Spleen (tissue), 11 donors: ENCODE measurements around the gene BABAM2. TPM values are rescaled to one million over a fixed set of nuclear protein-coding genes. Genes with fewer than 3 reads are reported as not detected.

ENCODE experiments used
- DNase-seq: peaks from one replicate; pipeline ENCODE4 v3.0.0-alpha.2; 2020
- H3K27ac ChIP-seq, 8 donors: fragments of 200-600 bp; sonication (generic) in 7 of 8; 1 replicate in 4 of 8; 2 replicates in 4 of 8; pipeline versions ENCODE4 v1.5.0 to v1.8.0; 2016 to 2021; ENCODE audit warnings: inconsistent platforms in 4 of 8, mild to moderate bottlenecking in 4 of 8, moderate library complexity in 1 of 8
- H3K27me3 ChIP-seq, 7 donors: fragments of 200-600 bp; sonication (generic) in 6 of 7; replicated peaks in 1 of 7; 1 replicate in 4 of 7; 2 replicates in 3 of 7; pipeline versions ENCODE4 v1.5.0 to v1.8.0; 2016 to 2021; ENCODE audit warnings: inconsistent platforms in 3 of 7, mild to moderate bottlenecking in 1 of 7
- H3K36me3 ChIP-seq, 6 donors: fragments of 200-600 bp; sonication (generic) in 5 of 6; 1 replicate in 4 of 6; 2 replicates in 2 of 6; pipeline versions ENCODE4 v1.5.0 to v1.8.0; 2016 to 2021; ENCODE audit warnings: inconsistent platforms in 2 of 6
- H3K4me1 ChIP-seq, 6 donors: fragments of 200-600 bp; sonication (generic) in 5 of 6; 1 replicate in 3 of 6; 2 replicates in 3 of 6; pipeline versions ENCODE4 v1.5.0 to v1.8.0; 2016 to 2021; ENCODE audit warnings: inconsistent platforms in 3 of 6
- H3K4me3 ChIP-seq, 8 donors: fragments of 200-600 bp; sonication (generic) in 7 of 8; 1 replicate in 4 of 8; 2 replicates in 4 of 8; pipeline versions ENCODE4 v1.5.0 to v1.8.0; 2016 to 2021; ENCODE audit warnings: inconsistent platforms in 4 of 8, mild to moderate bottlenecking in 4 of 8, moderate library complexity in 2 of 8
- H3K9me3 ChIP-seq, 8 donors: fragments of 200-600 bp; sonication (generic) in 7 of 8; 1 replicate in 4 of 8; 2 replicates in 4 of 8; pipeline versions ENCODE4 v1.5.0 to v1.8.0; 2016 to 2021; ENCODE audit warnings: inconsistent platforms in 4 of 8
- POLR2A ChIP-seq, 3 donors: fragments of 450-650 bp; IDR thresholded peaks; one replicate each; pipeline ENCODE4 v1.5.1; 2017; ENCODE audit warnings: antibody characterized with exemption in 3 of 3, mild to moderate bottlenecking in 1 of 3
- POLR2AphosphoS5 ChIP-seq, 3 donors: sonication (generic); formaldehyde crosslinking; IDR thresholded peaks; one replicate each; pipeline ENCODE4 v1.5.1; 2017; ENCODE audit warnings: antibody characterized with exemption in 3 of 3
- WGBS, 5 donors: extraction: QIAGEN DNeasy Blood & Tissue Kit in 3 of 5; methylation state at CpG; one replicate each; pipeline versions ENCODE4 v1.1.5 to v1.1.7; 2013 to 2018; 5-methylcytosine and 5-hydroxymethylcytosine counted together
- intact Hi-C: fragments of 100-400 bp; cut with DNase I; formaldehyde crosslinking; loops from one replicate; pipeline ENCODE4 v1.15.0; 2023; ENCODE audit warnings: low total_unique reads
- polyA plus RNA-seq, 3 donors: library from polyadenylated mRNA; stranded (reverse); fragments of 200-250 nt; gene quantifications; one replicate each; pipeline ENCODE4 v1.2.1, GENCODE V29; 2013
- total RNA-seq, 7 donors: library from RNA; depleted of rRNA in 3 of 7; stranded (reverse); fragments of >200 nt in 3 of 7; fragmentation: NEBNext Ultra II Directional in 4 of 7; extraction: Animal tissue kit (Norgen Biotek cat#: 25700) in 4 of 7; gene quantifications; one replicate each; pipeline versions ENCODE4 v1.1.0 to v1.2.1, GENCODE V29; 2016 to 2021
- TF ChIP-seq, protein P1 (sequence below), 11 experiments: fragments of 200-600 bp in 7 of 11; fragments of 450-650 bp in 4 of 11; sonication (generic) in 4 of 11; IDR thresholded peaks in 8 of 11; conservative IDR thresholded peaks in 3 of 11; 1 replicate in 7 of 11; 2 replicates in 4 of 11; pipeline versions ENCODE4 v1.4.0 to v1.8.0; 2016 to 2021; ENCODE audit warnings: antibody characterized with exemption in 11 of 11, inconsistent platforms in 4 of 11, mild to moderate bottlenecking in 1 of 11
- donor health status: healthy with polysubstance abuse.
- donor health status: DM: no; HTN: no; CAD: no; lungs with moderate emphysema.
- donor health status: DM: no; HTN: no; CAD: no.
- donor health status: Bipolar disorder and iron deficiency.
- donor health status: healthy.
- donor health status: DM: no; HTN: no; CAD: no.
- donor health status: DM: yes; HTN: yes; CAD: no.

BABAM2 gene
- total and polyA plus RNA-seq, 10 donors: 16.1 to 70.1 (median 55.0) TPM

GRCh38 chr2:27911458-27912210 is 21.1 kb downstream of the BABAM2 start:
- Histone ChIP-seq H3K27me3 (no peaks in the 10 kb centered on the region), H3K36me3 (peaks cover 0 to 20% (median 0%) of the 10 kb centered on the region in 6 donors), H3K4me3 (no peak overlapping the region), H3K4me1 (peaks cover 4 to 56% (median 25%) of the 10 kb centered on the region in 6 donors), H3K9me3 (no peaks in the 10 kb centered on the region), H3K27ac (no peak overlapping the region)
- 88 to 99% (median 90%) methylated on average over 2 of the region's 2 CpGs for WGBS, 5 donors
- DNase-seq: no peak
- intact Hi-C loops: no loop called here
- TF ChIP-seq, protein P1, sequence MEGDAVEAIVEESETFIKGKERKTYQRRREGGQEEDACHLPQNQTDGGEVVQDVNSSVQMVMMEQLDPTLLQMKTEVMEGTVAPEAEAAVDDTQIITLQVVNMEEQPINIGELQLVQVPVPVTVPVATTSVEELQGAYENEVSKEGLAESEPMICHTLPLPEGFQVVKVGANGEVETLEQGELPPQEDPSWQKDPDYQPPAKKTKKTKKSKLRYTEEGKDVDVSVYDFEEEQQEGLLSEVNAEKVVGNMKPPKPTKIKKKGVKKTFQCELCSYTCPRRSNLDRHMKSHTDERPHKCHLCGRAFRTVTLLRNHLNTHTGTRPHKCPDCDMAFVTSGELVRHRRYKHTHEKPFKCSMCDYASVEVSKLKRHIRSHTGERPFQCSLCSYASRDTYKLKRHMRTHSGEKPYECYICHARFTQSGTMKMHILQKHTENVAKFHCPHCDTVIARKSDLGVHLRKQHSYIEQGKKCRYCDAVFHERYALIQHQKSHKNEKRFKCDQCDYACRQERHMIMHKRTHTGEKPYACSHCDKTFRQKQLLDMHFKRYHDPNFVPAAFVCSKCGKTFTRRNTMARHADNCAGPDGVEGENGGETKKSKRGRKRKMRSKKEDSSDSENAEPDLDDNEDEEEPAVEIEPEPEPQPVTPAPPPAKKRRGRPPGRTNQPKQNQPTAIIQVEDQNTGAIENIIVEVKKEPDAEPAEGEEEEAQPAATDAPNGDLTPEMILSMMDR (IDR thresholded peaks at IDR 0.05 in 8 of 11, conservative IDR thresholded peaks at IDR 0.05 in 3 of 11): no peak
- TF ChIP-seq POLR2A (IDR thresholded peaks at IDR 0.05) (no peak), POLR2AphosphoS5 (IDR thresholded peaks at IDR 0.05) (no peak)

GRCh38 chr2:27912512-27912911 is 22.0 kb downstream of the BABAM2 start:
- DNase-seq: no peak
- TF ChIP-seq POLR2A (IDR thresholded peaks at IDR 0.05) (no peak), POLR2AphosphoS5 (IDR thresholded peaks at IDR 0.05) (no peak)
- TF ChIP-seq, protein P1 (IDR thresholded peaks at IDR 0.05 in 8 of 11, conservative IDR thresholded peaks at IDR 0.05 in 3 of 11): no peak
- no peak overlapping the region for H3K27ac ChIP-seq
- H3K27me3 ChIP-seq: no peaks in the 10 kb centered on the region
- intact Hi-C loops: no loop called here
- H3K9me3 ChIP-seq: no peaks in the 10 kb centered on the region
- 93 to 100% (median 98%) methylated on average over 2 of the region's 2 CpGs for WGBS, 5 donors
- peaks cover 4 to 58% (median 22%) of the 10 kb centered on the region in 6 donors for H3K4me1 ChIP-seq
- H3K4me3 ChIP-seq: no peak overlapping the region
- peaks cover 0 to 19% (median 0%) of the 10 kb centered on the region in 6 donors for H3K36me3 ChIP-seq

GRCh38 chr2:27914041-27914804 is 23.7 kb downstream of the BABAM2 start:
- no peak for DNase-seq
- Histone ChIP-seq H3K27me3 (no peaks in the 10 kb centered on the region), H3K4me3 (no peak overlapping the region), H3K9me3 (no peaks in the 10 kb centered on the region), H3K4me1 (peaks cover 4 to 57% (median 18%) of the 10 kb centered on the region in 6 donors), H3K36me3 (peaks cover 0 to 7% (median 0%) of the 10 kb centered on the region in 6 donors), H3K27ac (peak overlapping the region in 6 of 8 donors; percentile 23 to 61 (median 52))
- TF ChIP-seq POLR2A (IDR thresholded peaks at IDR 0.05): no peak
- TF ChIP-seq, protein P1 (IDR thresholded peaks at IDR 0.05 in 8 of 11, conservative IDR thresholded peaks at IDR 0.05 in 3 of 11): no peak
- no peak for TF ChIP-seq POLR2AphosphoS5 (IDR thresholded peaks at IDR 0.05)
- WGBS, 5 donors: 64 to 79% (median 71%) methylated on average over 2 of the region's 2 CpGs
- intact Hi-C loops: no loop called here

GRCh38 chr2:27914805-27915175 is 24.3 kb downstream of the BABAM2 start:
- H3K27me3 ChIP-seq: no peaks in the 10 kb centered on the region
- H3K9me3 ChIP-seq: no peaks in the 10 kb centered on the region
- intact Hi-C loops: no loop called here
- no peak for DNase-seq
- no peak overlapping the region for H3K4me3 ChIP-seq
- peak overlapping the region in 6 of 8 donors; percentile 15 to 61 (median 52) for H3K27ac ChIP-seq
- peaks cover 0 to 7% (median 0%) of the 10 kb centered on the region in 6 donors for H3K36me3 ChIP-seq
- H3K4me1 ChIP-seq: peaks cover 8 to 63% (median 22%) of the 10 kb centered on the region in 6 donors
- TF ChIP-seq POLR2A (IDR thresholded peaks at IDR 0.05): no peak
- TF ChIP-seq, protein P1 (IDR thresholded peaks at IDR 0.05 in 8 of 11, conservative IDR thresholded peaks at IDR 0.05 in 3 of 11): no peak
- no peak for TF ChIP-seq POLR2AphosphoS5 (IDR thresholded peaks at IDR 0.05)
